BLaER1 treated with 17β-estradiol and CSF1 and Interleukin-3, amounts not matched to agents 10 nM and 100 nM (cell line): ENCODE measurements around the gene ADCY4.

Experiments
- H3K27ac ChIP-seq, 11 experiments: shearing (Covaris generic); formaldehyde crosslinking; 2 replicates each; pipeline ENCODE4 v1.8.1; 2022
- H3K27me3 ChIP-seq, 11 experiments: shearing (Covaris generic); formaldehyde crosslinking; 2 replicates each; pipeline ENCODE4 v1.8.1; 2022
- H3K36me3 ChIP-seq, 11 experiments: shearing (Covaris generic); formaldehyde crosslinking; 2 replicates each; pipeline ENCODE4 v1.8.1; 2022
- H3K4me1 ChIP-seq, 10 experiments: shearing (Covaris generic); formaldehyde crosslinking; 2 replicates each; pipeline ENCODE4 v1.8.1; 2022
- H3K4me2 ChIP-seq, 11 experiments: shearing (Covaris generic); formaldehyde crosslinking; 2 replicates each; pipeline ENCODE4 v1.8.1; 2022
- H3K4me3 ChIP-seq, 10 experiments: shearing (Covaris generic); formaldehyde crosslinking; 2 replicates each; pipeline ENCODE4 v1.8.1; 2022
- H3K9ac ChIP-seq, 11 experiments: shearing (Covaris generic); formaldehyde crosslinking; 2 replicates each; pipeline ENCODE4 v1.8.1; 2022
- H3K9me3 ChIP-seq, 11 experiments: shearing (Covaris generic); formaldehyde crosslinking; replicated peaks in 1 of 11; 2 replicates each; pipeline ENCODE4 v1.8.1; 2022
- H4K20me1 ChIP-seq, 11 experiments: shearing (Covaris generic); formaldehyde crosslinking; 2 replicates each; pipeline ENCODE4 v1.8.1; 2022
- Cebpa-rat ChIP-seq, 11 experiments: shearing (Covaris generic); IDR thresholded peaks; 2 replicates each; pipeline ENCODE4 v1.8.1; 2022

ADCY4 gene

DNA sequence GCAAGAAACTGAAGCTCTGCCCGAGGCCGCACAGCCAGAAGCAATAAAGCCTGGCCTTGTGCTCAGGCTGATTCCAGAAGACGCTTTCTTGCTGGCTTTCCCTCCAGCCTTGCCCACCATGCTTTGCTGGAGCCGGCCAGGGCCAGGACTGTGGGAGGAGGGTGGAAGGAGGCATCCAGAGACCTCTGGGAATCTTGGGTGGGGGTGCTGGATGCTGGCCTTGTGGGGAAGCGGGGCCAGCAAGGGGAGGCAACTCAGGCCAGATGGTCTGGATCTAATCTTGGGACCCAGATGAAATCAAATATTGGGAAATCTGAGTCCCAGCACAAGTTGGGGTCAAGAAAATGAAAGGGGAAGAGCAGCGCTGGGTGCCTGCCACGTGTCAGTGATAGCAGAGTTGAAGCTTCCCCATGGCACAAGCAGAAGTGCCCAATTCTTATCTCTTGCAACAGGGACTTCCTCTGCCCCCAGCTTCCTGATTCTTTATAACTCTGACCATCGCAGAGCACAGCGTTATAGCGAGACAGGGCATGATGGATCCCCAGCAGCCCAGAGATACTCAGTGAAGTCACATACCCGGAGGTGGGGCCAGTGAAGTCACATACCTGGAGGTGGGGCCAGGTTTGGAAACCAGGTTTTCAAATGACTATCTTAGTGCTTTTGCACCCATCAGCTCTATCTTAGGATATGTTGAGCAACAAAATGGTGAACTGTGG lies 57.1 kb downstream of the ADCY4 start:
- H3K27me3 ChIP-seq: no peaks in the 10 kb centered on the region
- H3K36me3 ChIP-seq: no peaks in the 10 kb centered on the region
- peak overlapping the region; percentile 27 to 83 (median 72); a peak in 19 of 22 replicates for H3K9ac ChIP-seq
- TF ChIP-seq Cebpa-rat (IDR thresholded peaks at IDR 0.05): peak in 8 of 11 experiments; percentile 32 to 82 (median 68); a peak in 12 of 22 replicates
- H4K20me1 ChIP-seq: no peaks in the 10 kb centered on the region
- peak overlapping the region; percentile 70 to 97 (median 86) for H3K4me2 ChIP-seq
- H3K4me1 ChIP-seq: peaks cover 33 to 100% (median 91%) of the 10 kb centered on the region in 10 experiments
- H3K9me3 ChIP-seq: peaks cover 0 to 9% (median 0%) of the 10 kb centered on the region in 11 experiments; a peak in 2 of 22 replicates
- H3K4me3 ChIP-seq: peak overlapping the region in 2 of 10 experiments; percentile 10 to 21; a peak in 3 of 20 replicates
- peak overlapping the region; percentile 68 to 100 (median 90) for H3K27ac ChIP-seq

GRCh38 chr14:24277071-24277470 lies 57.8 kb downstream of the ADCY4 start:
- TF ChIP-seq Cebpa-rat (IDR thresholded peaks at IDR 0.05): no peak
- Histone ChIP-seq H3K9ac (peak overlapping the region in 10 of 11 experiments; percentile 52 to 83 (median 72); a peak in 17 of 22 replicates), H3K4me3 (no peak overlapping the region; a peak in 1 of 20 replicates), H3K4me2 (peak overlapping the region in 10 of 11 experiments; percentile 70 to 97 (median 88); a peak in 19 of 22 replicates), H3K9me3 (peaks cover 0 to 9% (median 0%) of the 10 kb centered on the region in 11 experiments; a peak in 2 of 22 replicates), H3K36me3 (no peaks in the 10 kb centered on the region), H3K27me3 (no peaks in the 10 kb centered on the region), H4K20me1 (no peaks in the 10 kb centered on the region), H3K4me1 (peaks cover 40 to 100% (median 93%) of the 10 kb centered on the region in 10 experiments), H3K27ac (peak overlapping the region; percentile 68 to 100 (median 90); a peak in 21 of 22 replicates)

DNA sequence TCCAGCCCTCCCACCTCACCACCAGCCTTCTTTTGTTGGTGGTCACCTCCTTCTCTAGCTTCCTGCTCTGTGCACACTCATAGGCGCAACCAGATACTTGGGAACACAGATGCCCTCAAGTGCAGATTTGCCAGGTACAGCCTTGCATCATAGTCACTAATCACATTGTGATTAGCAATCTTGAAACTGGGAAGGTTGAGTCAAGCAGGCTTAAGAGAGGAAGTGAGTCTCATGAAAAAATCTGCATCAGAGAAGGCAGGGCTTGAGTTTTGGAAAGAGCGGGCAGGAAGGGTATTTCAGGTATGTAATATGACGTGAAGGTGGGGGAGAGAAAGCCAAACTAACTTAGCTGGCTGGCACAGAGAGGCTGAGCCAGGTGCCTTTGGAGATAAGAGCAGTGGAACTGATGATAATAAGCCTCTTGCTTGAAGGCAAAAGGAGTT lies 60.7 kb downstream of the ADCY4 start:
- no peaks in the 10 kb centered on the region for H4K20me1 ChIP-seq
- H3K4me1 ChIP-seq: peaks cover 34 to 92% (median 78%) of the 10 kb centered on the region in 10 experiments
- peak overlapping the region in 8 of 11 experiments; percentile 28 to 100 (median 98); a peak in 16 of 22 replicates for H3K27ac ChIP-seq
- peak overlapping the region in 8 of 11 experiments; percentile 10 to 97 (median 90); a peak in 16 of 22 replicates for H3K4me2 ChIP-seq
- H3K4me3 ChIP-seq: no peak overlapping the region
- peak in 3 of 11 experiments; percentile 41 to 76 (median 68); a peak in 4 of 22 replicates for TF ChIP-seq Cebpa-rat (IDR thresholded peaks at IDR 0.05)
- H3K36me3 ChIP-seq: peaks cover 0 to 14% (median 10%) of the 10 kb centered on the region in 11 experiments; a peak in 16 of 22 replicates
- peak overlapping the region in 6 of 11 experiments; percentile 3 to 98 (median 60); a peak in 9 of 22 replicates for H3K9ac ChIP-seq
- peaks cover 0 to 9% (median 0%) of the 10 kb centered on the region in 11 experiments; a peak in 2 of 22 replicates for H3K9me3 ChIP-seq
- H3K27me3 ChIP-seq: no peaks in the 10 kb centered on the region

GRCh38 chr14:24273422-24273998 lies 61.4 kb downstream of the ADCY4 start:
- H3K4me1 ChIP-seq: peaks cover 28 to 86% (median 72%) of the 10 kb centered on the region in 10 experiments
- H3K4me3 ChIP-seq: no peak overlapping the region
- TF ChIP-seq Cebpa-rat (IDR thresholded peaks at IDR 0.05): no peak
- peak overlapping the region in 8 of 11 experiments; percentile 10 to 97 (median 90); a peak in 15 of 22 replicates for H3K4me2 ChIP-seq
- peaks cover 0 to 6% (median 0%) of the 10 kb centered on the region in 11 experiments; a peak in 2 of 22 replicates for H3K9me3 ChIP-seq
- no peaks in the 10 kb centered on the region for H3K27me3 ChIP-seq
- H3K9ac ChIP-seq: peak overlapping the region in 6 of 11 experiments; percentile 3 to 98 (median 60); a peak in 9 of 22 replicates
- H3K36me3 ChIP-seq: peaks cover 0 to 20% (median 15%) of the 10 kb centered on the region in 11 experiments; a peak in 17 of 22 replicates
- H4K20me1 ChIP-seq: no peaks in the 10 kb centered on the region
- peak overlapping the region in 8 of 11 experiments; percentile 28 to 100 (median 98); a peak in 14 of 22 replicates for H3K27ac ChIP-seq

- peak overlapping the region in 6 of 11 experiments; percentile 97 to 100 (median 99); a peak in 10 of 22 replicates for H3K27ac ChIP-seq
- peak overlapping the region; percentile 89 to 97 (median 94); a peak in 19 of 22 replicates for H3K4me2 ChIP-seq
- peaks cover 2 to 29% (median 19%) of the 10 kb centered on the region in 11 experiments; a peak in 19 of 22 replicates for H3K36me3 ChIP-seq
- TF ChIP-seq Cebpa-rat (IDR thresholded peaks at IDR 0.05): no peak
- no peaks in the 10 kb centered on the region for H3K9me3 ChIP-seq
- no peaks in the 10 kb centered on the region for H4K20me1 ChIP-seq
- H3K4me1 ChIP-seq: peaks cover 17 to 76% (median 61%) of the 10 kb centered on the region in 10 experiments
- H3K9ac ChIP-seq: peak overlapping the region in 5 of 11 experiments; percentile 31 to 98 (median 61); a peak in 6 of 22 replicates
- H3K4me3 ChIP-seq: peak overlapping the region in 2 of 10 experiments; percentile 78 to 84; a peak in 3 of 20 replicates
- H3K27me3 ChIP-seq: no peaks in the 10 kb centered on the region
Measured at GRCh38 chr14:24272467-24272866, 62.4 kb downstream of the ADCY4 start.

- no peaks in the 10 kb centered on the region for H3K27me3 ChIP-seq
- peak overlapping the region; percentile 92 to 100 (median 98) for H3K9ac ChIP-seq
Measured at GRCh38 chr14:24271834-24272263, 63.0 kb downstream of the ADCY4 start.

DNA sequence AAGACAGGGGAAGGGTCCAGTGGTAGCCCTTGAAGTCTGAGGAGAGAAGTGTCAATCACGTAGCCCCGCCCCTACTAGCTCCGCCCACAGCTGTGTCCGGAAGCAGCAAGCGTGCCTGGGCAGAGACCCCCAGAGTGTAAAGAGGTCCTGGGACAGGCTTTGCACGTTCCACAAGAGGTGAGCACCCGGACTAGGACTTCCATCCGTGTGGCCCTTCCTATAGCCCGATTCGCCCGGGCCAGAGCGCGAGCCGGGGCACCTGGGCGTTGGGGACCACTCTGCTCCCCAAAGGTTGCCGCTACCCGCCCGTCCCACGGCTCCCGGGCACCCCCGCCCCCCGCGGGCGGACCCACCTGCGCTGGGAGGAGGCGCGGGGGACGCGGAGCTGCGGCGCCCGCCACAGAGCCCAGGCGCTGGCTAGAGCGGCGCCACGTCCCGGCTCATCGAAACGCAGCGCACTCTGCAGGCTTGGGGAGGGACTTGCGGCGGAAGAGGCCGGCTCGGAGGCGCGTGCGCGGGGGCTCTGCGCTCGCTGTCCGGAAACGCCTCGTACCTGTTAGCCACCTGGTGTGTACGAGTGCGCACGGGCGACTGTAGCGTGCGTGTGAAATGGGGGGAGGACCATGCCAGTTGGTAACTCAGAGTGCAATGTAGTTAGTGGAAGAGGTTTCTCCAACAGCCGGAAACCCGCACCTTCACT lies 63.6 kb downstream of the ADCY4 start, which contains the start of gene RABGGTA:
Gene RABGGTA (minus strand): TSS at position 464 of the 700 bp plus-strand sequence. CDS start 482 bp downstream, outside the sequence.
- Histone ChIP-seq H4K20me1 (peaks cover 0 to 4% (median 0%) of the 10 kb centered on the region in 11 experiments; a peak in 1 of 22 replicates), H3K27ac (peak within 1 kb of the TSS; percentile 95 to 100 (median 98)), H3K4me3 (peak within 1 kb of the TSS; percentile 72 to 95 (median 82)), H3K36me3 (peaks cover 12 to 40% (median 30%) of the 10 kb centered on the region in 11 experiments; a peak in 20 of 22 replicates), H3K27me3 (no peaks in the 10 kb centered on the region), H3K9me3 (no peaks in the 10 kb centered on the region), H3K9ac (peak within 1 kb of the TSS; percentile 92 to 100 (median 98)), H3K4me1 (peaks cover 24 to 66% (median 57%) of the 10 kb centered on the region in 10 experiments), H3K4me2 (peak within 1 kb of the TSS; percentile 89 to 97 (median 94))
- TF ChIP-seq Cebpa-rat (IDR thresholded peaks at IDR 0.05): no peak

More at GRCh38 chr14:24271834-24272263, 63.0 kb downstream of the ADCY4 start:
- Histone ChIP-seq H3K4me1 (peaks cover 19 to 69% (median 59%) of the 10 kb centered on the region in 10 experiments), H3K36me3 (peaks cover 7 to 35% (median 25%) of the 10 kb centered on the region in 11 experiments; a peak in 19 of 22 replicates), H4K20me1 (peaks cover 0 to 2% (median 0%) of the 10 kb centered on the region in 11 experiments; a peak in 1 of 22 replicates), H3K27ac (peak overlapping the region; percentile 95 to 100 (median 98)), H3K9me3 (no peaks in the 10 kb centered on the region), H3K4me3 (peak overlapping the region; percentile 72 to 95 (median 82)), H3K4me2 (peak overlapping the region; percentile 89 to 97 (median 94))
- no peak for TF ChIP-seq Cebpa-rat (IDR thresholded peaks at IDR 0.05)
